ENCODE data around the gene ZNF236.

GRCh38 chr18:77009675-77010074 lies 187.3 kb downstream of the ZNF236 start:
- TF ChIP-seq CTCF (IDR thresholded peaks at IDR 0.05) (no peak), POLR2AphosphoS5 (IDR thresholded peaks at IDR 0.05) (no peak)
